ENCODE data around the gene PTPRF.
"Not testable (repeated sequence)": the region's sequence is repeated elsewhere in the genome, so short reads cannot be mapped to it uniquely, and the experiment has no call there.

PTPRF gene

GRCh38 chr1:43638381-43638780, 107.7 kb downstream of the PTPRF start:
- FAIRE-seq = not testable (repeated sequence)

- no peak for FAIRE-seq
Measured at GRCh38 chr1:43639976-43640794, 109.5 kb downstream of the PTPRF start.

GRCh38 chr1:43644558-43644957, 113.9 kb downstream of the PTPRF start:
- FAIRE-seq = no peak

DNA sequence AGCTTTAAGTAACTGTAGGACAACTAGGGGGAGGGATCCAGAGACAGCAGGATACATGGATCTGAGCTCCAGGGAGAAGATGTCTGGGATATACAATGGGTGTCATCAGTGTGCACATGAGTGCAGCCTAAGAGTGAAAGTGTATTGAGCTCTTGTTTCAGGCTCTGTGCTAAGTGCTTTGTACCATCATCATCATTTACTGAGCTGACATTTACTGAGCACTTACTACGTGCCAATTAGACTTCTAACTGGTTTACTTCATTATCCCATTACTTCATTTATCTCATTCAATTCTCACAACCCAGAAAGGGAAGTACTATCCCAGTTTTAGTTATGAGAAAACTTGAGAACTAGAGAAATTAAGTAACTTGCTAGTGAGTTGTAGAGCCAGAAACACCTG, 114.8 kb downstream of the PTPRF start:
- FAIRE-seq = no peak

- FAIRE-seq = not testable (repeated sequence)
Measured at GRCh38 chr1:43647331-43647730, 116.6 kb downstream of the PTPRF start.

DNA sequence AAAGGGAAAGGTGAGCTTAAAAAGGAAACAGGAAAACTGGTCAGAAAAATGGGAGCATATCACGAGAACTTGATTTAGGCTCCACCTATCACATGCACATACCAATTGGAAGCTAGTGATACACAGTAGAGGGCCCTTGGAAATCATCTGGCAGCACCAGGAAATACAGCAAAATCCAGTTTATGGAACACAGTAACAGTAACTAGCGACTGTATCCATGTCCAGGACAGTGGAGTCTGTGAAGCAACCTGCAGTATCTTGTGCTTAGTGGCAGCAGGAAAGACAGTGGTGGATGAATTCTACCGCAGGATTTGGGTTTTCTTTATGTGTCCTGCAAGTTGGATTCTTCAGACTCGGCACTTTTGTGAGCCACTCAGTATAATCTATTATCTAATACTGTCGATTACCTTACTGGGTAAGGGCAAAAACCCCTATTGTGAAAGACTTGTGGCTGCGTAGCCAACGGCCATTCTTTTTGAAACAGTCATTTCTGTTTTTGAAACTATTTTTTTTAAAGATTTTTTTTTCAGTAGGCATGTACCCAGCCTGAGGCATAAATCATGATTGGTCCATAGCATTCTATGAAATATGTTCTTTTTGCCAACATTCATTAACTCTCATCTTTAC, 117.7 kb downstream of the PTPRF start:
- FAIRE-seq = no peak

GRCh38 chr1:43648876-43649477, 118.3 kb downstream of the PTPRF start:
- FAIRE-seq = no peak

DNA sequence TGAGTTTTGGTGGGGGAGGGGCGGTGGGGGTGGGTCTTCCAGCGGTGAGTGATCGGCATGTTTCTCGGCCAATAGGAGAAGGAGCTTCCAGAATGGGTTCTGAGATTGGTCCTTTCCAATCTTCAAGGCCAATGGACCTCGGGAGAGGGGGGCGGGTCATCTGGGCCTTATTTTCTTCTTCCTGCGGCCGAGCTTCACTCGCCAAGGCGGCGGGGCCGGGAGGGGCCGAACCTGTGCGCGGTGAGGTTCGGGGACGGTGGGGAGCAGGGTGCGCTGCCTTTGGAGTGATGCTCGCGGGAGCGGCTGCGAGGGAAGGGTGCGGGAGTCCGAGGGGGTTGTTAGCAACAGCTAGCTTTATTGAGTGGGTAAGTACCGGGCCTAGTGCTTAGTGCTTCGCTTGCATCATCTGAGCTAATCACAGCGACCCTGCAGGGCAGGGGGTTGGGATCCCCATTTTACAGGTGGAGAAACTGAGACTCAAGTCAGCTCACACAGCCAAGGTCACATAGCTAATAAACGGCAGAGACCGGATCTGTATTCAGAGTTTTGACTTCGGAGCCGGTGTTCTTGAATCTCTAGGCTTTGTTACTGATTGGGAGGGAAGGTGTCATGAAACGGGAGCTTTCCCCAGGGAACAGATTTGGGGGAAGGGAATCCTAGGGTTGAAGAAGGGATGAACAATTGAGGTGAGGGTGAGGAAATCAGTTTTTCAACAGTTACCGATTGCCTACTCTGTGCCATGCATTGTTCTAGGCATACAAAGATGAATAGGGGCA, 119.8 kb downstream of the PTPRF start:
- FAIRE-seq = no peak

GRCh38 chr1:43651188-43651587, 120.5 kb downstream of the PTPRF start:
- FAIRE-seq = no peak

DNA sequence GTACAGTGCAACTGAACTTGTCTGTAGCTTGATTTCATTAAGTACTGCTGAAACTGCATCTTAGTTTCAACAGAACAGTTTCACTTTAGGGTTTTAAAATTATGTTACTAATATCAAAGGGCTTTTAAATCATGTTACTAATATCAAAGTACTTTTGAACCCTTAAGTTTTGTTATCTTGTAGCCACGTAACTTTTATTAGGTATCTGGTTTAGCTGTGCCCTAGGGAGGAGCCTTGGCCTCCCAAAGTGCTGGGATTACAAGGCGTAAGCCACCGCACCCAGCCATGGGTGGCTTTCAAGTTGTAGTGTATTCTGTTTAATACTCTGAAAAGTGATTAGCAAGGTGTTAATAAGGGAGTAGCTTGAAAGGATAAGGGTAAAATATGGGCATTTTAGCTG, 121.2 kb downstream of the PTPRF start:
- FAIRE-seq = no peak

DNA sequence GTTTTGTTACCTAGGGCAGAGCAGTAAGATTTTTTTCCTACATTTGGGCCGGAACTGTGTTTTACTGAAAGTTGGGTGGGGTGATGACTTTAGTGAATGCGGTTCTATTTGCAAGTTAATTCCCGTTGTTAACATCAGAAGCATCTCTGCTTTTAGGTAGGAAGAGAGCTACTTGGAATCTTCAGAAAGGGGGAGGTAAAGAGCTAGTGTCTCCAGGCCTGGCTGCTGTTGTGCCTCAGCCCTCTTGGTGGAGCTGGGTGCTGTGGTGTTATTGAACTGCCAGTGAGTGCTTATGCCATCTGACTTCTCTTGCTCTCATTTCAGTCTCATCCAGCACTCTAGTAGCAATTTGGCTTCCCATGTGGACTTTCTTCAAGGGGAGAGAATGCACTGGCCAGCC, 122.7 kb downstream of the PTPRF start:
- no peak for FAIRE-seq

- FAIRE-seq = no peak
Measured at GRCh38 chr1:43653893-43654292, 123.2 kb downstream of the PTPRF start.

DNA sequence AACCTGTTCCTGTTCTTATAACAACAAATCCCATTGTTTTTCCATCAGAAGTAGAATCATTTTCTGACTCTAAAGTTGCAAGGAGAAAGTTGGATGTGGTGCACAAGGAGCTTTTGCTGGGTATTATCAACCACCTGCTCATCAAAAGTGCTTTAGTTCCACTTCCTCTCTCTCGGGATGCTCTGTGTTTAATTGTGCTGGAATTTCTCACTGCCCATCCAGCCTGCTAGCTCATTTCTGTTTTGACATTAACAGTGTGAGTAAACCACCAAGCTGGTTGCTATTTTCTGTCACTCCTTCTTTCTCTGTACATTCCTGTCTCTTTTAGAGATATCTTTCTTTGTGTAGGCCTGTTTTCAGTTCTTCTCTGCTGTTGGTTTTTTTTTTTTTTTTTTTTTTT, 125.3 kb downstream of the PTPRF start:
- FAIRE-seq = no peak

DNA sequence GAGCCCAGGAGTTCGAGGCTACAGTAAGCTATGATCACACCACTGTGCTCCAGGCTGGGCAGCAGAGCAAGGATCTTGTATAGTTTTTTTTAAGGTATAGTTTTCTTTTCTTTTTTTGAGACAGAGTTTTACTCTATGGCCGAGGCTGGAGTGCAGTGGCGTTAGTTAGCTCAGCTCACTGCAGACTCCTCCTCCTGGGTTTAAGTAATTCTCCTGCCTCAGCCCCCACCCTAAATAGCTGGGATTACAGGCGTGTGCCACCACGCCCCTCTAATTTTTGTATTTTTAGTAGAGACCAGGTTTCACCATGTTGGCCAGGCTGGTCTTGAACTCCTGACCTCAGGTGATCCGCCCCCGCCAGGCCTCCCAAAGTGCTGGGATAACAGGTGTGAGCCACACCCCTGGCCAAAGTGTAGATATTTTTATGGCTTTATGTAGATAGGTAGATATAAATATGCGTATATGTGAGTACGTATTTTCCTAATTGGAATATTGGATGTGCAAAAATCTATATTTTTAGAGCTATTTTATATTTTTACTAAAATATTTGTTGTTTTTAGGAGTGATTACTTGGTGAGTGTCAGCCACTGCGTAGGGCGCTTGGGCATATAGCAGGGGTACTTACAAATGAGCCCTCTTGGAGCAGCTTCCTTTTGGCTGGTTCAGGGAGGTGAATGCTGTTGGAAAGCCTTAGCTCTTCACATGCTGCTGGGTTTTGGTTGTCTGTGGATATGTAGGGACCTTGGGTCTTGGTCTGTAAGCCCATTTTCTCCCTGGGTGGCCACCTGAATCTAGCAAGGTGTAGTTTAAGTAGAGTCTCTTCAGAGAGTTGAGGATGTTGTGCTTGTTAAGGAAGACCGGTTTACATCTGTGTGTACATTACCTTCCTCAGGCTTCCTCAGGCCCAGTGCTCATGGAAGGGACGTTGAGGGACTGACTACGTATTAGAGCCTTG, 128.8 kb downstream of the PTPRF start:
- no peak for FAIRE-seq

- FAIRE-seq = no peak
Measured at GRCh38 chr1:43660355-43660754, 129.7 kb downstream of the PTPRF start.

- no peak for FAIRE-seq
Measured at GRCh38 chr1:43664369-43664768, 133.7 kb downstream of the PTPRF start.

DNA sequence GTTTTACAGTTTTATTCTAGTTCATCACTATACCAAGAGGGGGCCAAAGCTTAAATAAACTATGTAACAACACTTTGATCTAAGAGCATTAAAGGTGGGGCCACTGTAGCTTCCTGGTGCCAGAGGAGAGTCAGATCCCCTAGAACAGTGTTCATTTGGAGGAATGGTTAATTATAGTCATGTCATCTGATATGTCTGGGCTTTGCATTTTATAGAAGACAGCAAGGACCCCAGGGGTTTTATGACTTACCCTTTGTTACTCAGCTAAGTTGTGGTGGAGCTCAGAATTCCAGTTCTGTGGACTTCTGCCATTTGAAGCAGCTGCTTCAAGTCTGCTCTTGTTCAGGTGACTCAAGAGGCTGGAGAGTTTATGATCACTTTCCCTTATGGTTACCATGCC, 135.9 kb downstream of the PTPRF start:
- FAIRE-seq = no peak

DNA sequence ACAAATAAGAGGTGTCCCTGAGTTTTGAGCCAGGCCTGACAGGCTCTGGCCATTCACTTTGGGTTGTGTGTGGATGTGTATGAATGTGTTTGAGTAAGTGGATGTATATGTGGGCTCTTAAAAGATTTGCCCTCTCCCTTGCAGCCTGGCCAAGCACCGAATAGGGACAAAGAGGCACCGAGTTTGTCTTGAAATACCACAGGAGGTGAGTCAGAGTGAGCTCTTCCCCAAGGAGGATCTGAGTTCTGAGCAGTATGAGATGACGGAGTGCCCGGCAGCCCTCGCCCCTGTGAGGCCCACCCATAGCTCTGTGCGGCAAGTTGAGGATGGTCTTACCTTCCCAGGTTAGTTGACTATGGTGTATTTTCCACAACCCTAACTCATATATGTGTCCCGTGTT, 138.3 kb downstream of the PTPRF start:
- FAIRE-seq = no peak

GRCh38 chr1:43669878-43670277, 139.2 kb downstream of the PTPRF start:
- no peak for FAIRE-seq

DNA sequence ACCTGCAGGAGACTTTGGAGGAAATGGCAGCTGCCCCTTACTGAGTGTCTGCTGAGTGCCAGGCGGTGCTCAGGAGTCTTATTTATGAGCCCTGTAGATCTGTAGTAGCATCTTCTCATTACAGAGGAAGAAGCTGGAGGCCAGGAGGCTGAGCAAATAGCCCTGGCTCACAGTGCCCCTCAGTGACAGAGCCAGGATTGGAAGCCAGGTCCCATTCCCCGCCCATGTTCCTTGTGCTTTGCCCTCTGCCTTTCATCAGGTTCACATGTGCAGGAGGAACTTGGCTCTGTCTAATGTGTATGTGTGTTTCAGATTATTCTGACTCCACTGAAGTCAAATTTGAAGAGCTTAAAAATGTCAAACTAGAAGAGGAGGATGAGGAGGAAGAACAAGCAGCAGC, 140.5 kb downstream of the PTPRF start:
- FAIRE-seq = no peak

- FAIRE-seq = no peak
Measured at GRCh38 chr1:43671626-43672330, 141.1 kb downstream of the PTPRF start.

DNA sequence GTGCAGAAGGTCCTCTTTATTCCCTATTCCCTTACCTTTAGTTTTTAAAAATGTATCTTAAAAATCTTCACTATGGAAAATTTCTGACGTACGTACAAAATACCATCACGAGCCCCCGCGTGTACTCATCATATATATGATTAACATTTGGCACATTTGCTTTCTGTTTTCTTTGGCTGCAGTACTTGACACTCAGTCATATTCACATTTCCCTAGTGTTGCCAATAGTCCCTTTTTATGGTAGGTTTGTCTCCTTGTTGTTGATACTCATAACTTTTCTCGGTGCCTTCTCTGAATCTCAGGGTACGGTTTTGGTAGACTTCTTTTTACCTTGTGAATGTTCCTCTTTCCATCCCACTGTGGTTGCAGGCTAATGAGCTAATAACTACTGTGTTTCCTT, 142.6 kb downstream of the PTPRF start:
- no peak for FAIRE-seq
